Ishikawa (cell line): Measurements from ENCODE around the gene NUSAP1.

Source experiments
- CEBPB ChIP-seq: IDR thresholded peaks from 2 replicates; pipeline ENCODE4 v1.6.1; 2012
- CREB1 ChIP-seq: IDR thresholded peaks from 2 replicates; pipeline ENCODE4 v1.6.1; 2012; ENCODE audit warnings: low read depth
- EGR1 ChIP-seq: IDR thresholded peaks from 2 replicates; pipeline ENCODE4 v1.6.1; 2012
- EP300 ChIP-seq: IDR thresholded peaks from 2 replicates; pipeline ENCODE4 v1.6.1; 2012; ENCODE audit warnings: borderline replicate concordance
- FOXM1 ChIP-seq: IDR thresholded peaks from 2 replicates; pipeline ENCODE4 v1.6.1; 2012; ENCODE audit warnings: low read depth, borderline replicate concordance
- NFIC ChIP-seq: IDR thresholded peaks from 2 replicates; pipeline ENCODE4 v1.6.1; 2012
- RAD21 ChIP-seq: IDR thresholded peaks from 2 replicates; pipeline ENCODE4 v1.6.1; 2012; ENCODE audit warnings: low read depth
- TAF1 ChIP-seq: IDR thresholded peaks from 2 replicates; pipeline ENCODE4 v1.6.1; 2012; ENCODE audit warnings: low read depth, mild to moderate bottlenecking
- TEAD4 ChIP-seq: IDR thresholded peaks from 2 replicates; pipeline ENCODE4 v1.6.1; 2012
- ZBTB7A ChIP-seq: IDR thresholded peaks from 2 replicates; pipeline ENCODE4 v1.6.1; 2012; ENCODE audit warnings: low read depth
- TF ChIP-seq, protein P1 (sequence below): IDR thresholded peaks from 2 replicates; pipeline ENCODE4 v1.6.1; 2012
- TF ChIP-seq, protein P2 (sequence below): IDR thresholded peaks from 2 replicates; pipeline ENCODE4 v1.6.1; 2012; ENCODE audit warnings: low read depth, mild to moderate bottlenecking

DNA sequence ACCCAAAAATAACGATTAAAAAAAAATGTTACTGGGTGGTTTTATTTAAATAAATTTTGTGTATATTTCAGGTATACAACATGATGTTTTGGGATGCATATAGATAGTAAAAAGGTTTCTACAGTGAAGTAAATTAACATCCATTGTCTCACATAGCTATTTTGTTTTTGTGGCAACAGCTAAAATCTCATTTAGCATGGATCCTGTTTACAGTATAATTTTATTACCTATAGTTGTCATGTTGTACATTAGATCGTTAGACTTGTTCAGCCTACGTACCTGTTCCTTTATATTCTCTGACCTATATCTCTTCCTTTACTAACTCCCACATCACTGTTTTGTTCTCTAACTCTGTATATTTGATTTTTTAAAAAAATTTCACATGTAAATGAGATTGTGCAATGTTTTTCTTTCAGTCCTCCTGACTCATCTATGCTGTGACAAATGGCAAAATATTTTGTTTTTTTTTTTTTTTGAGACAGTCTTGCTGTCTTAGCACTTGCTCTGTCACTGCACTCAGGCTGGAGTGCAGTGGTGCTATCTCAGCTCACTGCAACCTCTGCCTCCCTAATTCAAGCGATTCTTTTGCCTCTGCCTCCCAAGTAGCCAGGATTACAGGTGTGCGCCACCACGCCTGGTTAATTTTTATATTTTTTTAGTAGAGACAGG, 45.9 kb upstream of the NUSAP1 start:
- TF ChIP-seq CREB1 (no peak), FOXM1 (no peak), RAD21 (no peak), ZBTB7A (no peak), EGR1 (no peak), NFIC (no peak), EP300 (no peak), CEBPB (no peak), TEAD4 (no peak), TAF1 (no peak)
- TF ChIP-seq, protein P1, sequence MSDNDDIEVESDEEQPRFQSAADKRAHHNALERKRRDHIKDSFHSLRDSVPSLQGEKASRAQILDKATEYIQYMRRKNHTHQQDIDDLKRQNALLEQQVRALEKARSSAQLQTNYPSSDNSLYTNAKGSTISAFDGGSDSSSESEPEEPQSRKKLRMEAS: no peak
- TF ChIP-seq, protein P2, sequence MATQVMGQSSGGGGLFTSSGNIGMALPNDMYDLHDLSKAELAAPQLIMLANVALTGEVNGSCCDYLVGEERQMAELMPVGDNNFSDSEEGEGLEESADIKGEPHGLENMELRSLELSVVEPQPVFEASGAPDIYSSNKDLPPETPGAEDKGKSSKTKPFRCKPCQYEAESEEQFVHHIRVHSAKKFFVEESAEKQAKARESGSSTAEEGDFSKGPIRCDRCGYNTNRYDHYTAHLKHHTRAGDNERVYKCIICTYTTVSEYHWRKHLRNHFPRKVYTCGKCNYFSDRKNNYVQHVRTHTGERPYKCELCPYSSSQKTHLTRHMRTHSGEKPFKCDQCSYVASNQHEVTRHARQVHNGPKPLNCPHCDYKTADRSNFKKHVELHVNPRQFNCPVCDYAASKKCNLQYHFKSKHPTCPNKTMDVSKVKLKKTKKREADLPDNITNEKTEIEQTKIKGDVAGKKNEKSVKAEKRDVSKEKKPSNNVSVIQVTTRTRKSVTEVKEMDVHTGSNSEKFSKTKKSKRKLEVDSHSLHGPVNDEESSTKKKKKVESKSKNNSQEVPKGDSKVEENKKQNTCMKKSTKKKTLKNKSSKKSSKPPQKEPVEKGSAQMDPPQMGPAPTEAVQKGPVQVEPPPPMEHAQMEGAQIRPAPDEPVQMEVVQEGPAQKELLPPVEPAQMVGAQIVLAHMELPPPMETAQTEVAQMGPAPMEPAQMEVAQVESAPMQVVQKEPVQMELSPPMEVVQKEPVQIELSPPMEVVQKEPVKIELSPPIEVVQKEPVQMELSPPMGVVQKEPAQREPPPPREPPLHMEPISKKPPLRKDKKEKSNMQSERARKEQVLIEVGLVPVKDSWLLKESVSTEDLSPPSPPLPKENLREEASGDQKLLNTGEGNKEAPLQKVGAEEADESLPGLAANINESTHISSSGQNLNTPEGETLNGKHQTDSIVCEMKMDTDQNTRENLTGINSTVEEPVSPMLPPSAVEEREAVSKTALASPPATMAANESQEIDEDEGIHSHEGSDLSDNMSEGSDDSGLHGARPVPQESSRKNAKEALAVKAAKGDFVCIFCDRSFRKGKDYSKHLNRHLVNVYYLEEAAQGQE: no peak
